T1000 (cell line): ENCODE measurements around the gene MAP4K2.

Experiments used
- DNase-seq: peaks from one replicate; lab custom pipeline; 2025; ENCODE audit warnings: mixed read lengths; lab: John Stamatoyannopoulos, UW

Gene MAP4K2

DNA sequence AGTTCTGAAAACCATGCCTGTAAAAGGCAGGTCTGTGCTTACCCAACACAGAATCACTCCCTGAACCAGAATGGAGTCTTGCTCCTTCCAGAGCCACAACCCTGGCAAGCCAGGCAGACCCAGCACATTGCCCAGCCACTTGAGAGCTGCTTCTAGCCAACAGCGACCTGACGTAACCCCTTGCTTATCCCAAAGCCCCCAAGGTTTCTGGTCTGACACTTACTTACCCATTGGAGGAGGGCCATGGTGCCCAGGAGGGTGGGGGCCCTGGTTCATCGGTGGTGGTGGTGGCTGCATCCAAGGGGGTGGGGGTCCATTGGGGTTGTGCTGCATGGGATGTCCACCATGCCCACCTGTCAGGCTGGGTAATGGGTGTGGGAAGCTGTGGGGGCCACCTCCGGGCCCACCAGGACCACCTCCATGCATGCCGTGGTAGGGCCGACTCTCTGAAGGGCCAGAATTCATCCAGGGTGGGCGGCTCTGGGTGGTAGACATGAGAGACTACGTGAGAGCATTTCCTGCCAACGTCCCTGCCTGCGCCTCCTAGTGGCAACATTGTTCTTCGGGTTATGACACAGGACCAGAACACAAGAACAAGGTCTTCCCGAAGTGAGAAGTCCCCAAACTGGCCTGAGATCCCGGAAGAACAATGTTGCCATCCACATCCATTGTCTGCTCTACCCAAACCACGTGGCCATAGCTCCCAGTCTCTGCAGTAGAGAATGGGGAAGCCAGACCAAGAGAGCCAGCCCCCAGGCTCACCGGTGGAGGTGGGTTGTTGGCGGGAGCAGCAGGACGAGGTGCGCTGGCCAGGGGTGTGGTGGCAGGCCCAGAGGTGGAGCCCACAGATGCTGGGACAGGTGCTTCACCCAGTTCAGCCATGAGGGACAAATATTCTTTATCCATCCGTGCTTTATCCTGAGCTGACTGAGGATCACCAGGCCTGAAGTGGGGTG is 35.4 kb downstream of the MAP4K2 start:
- no peak for DNase-seq

DNA sequence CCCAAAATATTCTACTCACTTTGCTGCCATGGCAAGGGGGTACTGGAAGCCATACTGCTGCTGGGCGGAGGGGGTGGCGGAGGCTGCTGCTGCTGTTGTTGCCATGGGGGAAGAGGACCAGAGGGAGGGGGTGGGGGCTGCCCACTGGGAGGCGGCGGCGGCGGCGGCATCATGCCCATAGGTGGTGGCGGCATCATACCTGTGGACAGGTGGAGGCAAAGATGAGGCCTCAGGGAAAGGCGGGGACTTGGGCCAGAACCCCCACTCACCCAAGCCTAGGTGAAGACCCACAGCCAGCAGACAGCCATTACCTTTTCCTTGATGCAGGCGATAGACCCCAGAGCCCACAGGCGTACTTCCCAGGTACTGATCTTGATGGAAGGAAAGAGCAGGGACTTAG is 36.1 kb downstream of the MAP4K2 start:
- DNase-seq = no peak

DNA sequence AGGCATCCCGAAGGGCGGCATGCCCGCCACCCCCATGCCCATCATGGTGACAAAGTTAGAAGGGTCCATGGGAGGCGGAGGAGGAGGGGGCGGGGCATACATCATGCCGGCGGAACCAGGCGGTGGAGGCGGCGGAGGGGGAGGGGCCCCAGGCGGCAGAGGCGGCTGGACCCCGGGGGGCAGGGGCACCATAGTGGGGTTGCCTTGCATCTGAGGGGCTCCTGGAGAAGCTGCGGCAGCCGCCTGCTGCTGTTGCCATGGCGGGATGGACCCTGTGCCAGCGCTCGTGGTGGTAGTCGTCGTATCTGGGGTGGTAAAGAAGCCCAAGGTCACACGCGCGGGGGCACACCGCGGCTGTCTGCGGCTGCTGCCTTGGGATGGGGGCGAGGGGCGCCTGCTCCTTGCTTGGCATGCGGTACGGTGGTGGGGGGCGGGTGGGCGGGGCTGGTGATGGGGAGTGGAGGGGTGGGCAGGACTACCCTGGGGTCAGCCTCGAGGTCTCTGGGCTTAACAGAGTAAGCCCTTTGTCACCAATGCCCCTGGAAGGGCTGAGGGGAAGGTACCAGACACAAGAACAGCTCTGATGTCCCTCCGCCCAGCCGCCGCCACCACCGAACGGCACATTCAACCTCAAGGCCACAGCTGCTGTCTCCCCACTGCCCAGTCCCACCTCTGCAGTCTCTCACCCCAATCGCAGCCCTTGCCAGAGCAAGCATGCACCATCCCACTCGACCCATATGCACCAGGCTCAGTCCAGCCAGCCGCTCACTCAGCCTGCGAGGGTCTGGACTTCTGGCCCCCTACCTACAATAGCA is 37.0 kb downstream of the MAP4K2 start:
- DNase-seq = no peak

DNA sequence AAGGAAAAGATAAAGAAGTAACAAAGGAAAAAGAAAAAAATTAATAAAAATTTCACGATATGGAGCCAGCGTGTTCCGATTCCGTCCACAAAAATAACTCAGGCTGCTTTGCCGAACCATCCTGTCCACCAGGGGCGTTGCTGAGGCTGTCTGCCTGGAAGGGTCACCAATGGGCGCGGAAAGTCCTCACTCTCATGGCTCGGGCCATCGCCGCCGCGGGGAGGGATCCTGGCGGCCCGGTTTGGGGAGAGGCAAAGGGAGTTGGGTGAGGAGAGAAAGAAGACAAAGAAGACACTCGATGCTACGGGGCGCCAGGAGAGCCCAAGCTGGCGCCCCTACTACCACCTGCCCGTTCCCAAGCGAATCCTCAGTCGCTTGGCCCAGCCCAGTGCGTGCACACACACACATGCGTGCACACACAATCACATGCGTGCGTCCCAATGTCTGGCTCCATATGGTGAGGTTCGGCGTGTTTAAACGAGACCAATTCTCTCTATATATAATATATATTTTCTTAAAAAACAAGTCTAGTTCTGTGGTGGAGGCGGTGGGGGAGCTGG is 37.6 kb downstream of the MAP4K2 start:
- DNase-seq = no peak

DNA sequence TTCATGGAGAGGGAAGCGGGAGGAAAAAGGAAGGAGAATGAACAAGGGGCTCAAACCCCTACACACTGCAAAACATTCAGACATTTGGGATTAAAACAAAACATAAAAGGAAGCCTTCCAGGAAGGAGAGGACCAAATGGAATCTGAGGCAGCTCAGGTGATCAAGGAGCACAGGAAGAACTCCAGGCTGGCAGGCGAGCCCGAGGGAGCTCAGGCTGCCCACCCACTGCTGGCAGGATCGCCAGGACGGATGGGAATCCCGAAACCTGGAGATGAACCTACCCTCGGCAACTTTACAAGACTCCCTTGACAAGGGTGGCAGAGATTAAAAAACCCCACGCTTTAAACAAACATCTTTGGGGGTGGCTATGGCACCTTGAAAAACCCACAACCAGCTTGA is 38.3 kb downstream of the MAP4K2 start:
- DNase-seq = no peak

DNA sequence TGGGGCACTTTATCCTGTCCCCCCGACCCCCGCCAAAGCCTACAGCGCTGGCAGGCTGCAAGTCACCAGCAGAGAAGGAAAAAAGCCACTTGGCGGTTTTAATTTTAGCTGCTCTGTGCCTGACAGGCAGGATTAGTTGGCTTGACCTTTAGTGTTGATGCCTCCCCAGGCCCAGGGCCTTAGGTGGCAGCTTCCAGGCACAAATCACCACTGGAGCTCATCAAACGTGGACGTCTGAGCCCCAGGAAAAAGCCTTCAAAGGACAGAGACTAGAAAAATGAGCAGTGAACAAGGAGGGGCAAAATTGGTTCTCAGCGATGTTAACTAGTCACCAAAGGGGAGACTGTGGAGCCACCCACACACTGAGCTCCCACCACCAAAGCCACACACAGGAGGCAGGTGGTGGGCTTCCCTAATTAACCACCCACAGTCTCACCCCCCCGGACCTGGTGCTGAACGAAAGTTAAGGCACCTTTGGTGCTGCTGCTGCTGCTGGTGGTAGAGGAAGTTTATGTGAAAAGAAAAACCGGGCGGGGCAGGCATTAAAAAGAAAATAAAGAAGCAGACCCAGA is 38.9 kb downstream of the MAP4K2 start:
- no peak for DNase-seq

DNA sequence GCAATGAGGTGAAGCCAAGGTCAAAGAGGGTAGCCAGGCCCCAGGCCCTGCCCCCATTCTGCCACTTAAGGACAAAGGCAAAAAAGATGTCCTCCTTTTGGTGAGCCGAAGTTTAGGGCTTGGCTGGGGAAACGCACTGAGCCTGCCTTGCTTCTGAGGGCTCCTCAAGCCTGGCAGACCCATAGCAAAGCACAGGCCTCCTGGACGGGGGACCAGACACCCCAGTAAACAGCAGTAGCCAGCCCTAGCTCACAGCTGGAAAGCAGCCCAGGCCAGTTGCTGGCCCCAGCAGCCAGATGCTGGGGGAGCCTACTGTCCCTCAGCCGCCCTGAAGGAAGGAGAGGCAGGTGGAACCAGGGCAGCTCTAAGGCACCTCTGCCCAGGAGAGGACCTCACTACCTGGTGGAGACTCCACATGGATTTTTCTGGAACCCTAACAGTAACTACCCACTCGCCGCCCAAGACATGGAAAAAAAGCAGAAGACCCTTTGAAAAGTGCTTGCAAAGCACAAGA is 39.4 kb downstream of the MAP4K2 start:
- DNase-seq = no peak

DNA sequence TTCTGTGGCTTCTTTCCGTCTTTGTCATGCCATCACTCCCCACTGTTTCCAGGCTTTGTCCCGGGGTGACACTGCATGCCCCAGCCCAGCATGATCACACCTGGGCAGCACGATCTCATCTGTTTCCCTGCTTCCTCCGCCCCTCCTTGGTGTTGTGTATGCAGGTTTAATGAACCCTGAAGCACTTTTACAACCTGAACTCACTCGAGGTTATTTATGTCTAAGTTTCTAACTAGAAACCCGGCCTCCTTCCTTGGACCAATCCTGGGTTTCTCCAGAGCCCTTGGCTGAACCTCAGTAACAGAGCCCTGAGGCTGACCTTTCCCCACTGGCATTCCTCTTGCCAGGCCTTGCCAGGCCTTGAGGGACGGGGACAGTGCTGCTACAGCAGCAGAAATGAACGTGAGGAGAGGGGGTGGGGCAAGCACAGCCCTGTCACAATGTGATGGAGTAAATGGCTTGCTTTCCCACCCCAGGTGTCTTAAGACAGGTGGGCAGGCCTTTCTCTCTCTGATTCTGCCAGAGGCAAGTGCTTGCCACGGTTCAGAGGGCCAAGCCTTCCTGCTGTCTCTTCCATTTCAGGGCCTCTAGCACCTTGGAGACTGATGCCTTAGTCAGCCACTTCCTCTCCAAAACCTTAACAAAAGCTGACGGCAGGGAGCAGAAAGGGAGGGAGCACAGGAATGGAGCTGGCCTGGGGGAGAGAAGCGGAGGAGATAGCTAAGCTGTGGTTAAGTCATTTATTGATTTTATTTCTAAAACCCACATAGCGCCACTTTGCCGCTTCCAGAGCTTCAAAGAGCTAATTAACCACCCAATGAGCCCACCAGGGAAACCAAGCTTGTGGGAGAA is 40.1 kb downstream of the MAP4K2 start:
- no peak for DNase-seq

DNA sequence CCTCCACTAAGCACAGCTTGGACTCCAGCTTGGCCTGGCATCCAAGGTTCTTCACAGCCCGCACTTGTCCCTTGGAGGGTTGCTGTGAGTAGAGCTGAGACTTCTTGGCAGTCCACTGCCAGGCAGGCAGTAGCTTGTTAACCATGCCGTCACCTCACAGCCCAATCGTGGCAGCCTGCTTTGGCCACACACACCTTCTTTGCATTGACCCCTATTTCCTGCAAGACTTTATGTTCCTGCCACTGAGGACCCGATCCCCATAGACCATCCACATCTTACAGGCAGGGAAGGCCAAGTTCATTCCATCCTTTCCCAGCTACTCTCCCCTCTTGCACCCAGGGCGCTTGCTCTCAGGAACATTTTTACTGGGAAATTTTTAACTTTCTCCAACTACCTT is 40.7 kb downstream of the MAP4K2 start:
- no peak for DNase-seq

DNA sequence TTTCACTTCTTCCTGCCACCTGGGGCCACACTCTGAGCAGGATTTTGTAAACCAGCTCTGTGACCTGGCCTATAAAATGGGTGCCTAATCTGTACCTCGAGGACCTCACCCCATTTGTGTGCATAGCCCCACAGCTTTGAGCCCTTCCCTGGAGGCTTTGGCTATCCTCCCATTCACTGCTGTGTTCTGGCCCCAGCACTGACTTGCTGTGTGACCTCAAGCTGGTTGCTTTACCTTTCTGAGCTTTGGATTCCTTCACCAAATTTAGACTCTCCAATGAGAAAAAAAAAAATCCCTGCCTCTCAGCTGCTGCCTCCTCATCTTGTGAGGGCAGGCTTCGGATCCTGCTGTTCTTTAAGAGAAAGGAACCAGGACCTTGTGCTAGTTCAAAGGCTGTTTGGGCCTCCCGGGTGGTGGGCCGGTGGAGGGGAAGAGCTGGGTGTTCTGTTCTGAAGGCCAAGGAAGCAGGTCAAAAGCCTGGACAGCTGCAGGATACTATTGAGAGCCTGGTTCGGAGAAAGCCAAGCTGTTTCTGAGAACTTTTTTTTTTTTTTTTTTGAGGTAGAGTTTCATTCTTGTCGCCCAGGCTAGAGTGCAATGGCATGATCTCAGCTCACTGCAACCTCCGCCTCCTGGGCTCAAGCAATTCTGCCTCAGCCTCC is 42.1 kb downstream of the MAP4K2 start:
- DNase-seq = no peak

DNA sequence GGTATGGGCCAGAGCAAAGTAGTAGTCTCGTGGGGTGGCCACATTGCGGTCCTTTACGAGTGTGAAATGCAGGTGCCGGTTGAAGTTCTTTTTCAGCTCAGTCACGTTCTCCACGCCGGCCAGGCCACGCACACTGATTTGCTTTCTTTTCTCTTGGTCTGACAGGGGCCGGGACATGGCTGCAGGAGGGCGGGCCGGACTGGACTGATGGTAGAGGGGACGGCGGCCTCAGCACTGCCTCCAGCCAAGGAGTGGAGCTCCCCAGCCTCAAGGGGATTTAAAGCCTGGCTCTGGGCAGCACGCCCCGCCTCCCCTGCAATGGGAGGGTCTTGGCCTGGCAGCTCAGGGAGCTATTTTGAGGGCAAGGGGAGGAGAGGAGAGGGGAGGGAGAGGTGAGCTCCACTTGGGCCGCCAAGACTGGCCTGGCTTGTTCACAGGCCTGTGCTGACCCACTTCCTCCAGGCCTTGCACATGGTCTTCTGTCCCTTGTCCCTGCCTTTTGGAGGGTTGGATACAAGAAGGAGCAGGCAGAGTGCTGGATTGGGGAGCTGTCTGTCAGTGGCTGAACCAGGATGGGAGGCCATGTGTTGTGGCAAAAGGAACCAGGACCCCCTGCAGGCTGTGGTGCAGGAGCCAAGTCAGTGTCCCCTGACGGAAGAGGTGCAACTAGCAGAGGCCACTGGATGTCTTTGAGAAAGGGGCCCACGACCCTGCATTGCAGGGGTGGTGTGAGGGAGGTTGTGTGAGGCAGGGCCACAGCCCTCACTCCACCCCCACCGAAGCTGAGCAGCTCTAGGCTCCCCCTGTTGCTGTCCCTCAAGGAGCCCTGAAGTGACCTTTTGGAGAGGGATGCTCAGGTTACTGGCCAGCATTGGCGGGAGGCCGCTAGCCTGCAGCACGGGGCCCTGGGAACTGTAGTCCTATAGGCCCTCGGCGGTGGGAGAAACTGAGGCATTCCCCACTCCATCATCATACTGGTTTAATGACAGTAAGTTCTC is 43.0 kb downstream of the MAP4K2 start, which contains the start of gene PYGM:
PYGM (minus strand) TSS at position 253 of the 998 bp plus-strand sequence; CDS start at position 177, 76 bp downstream.
- DNase-seq = no peak

DNA sequence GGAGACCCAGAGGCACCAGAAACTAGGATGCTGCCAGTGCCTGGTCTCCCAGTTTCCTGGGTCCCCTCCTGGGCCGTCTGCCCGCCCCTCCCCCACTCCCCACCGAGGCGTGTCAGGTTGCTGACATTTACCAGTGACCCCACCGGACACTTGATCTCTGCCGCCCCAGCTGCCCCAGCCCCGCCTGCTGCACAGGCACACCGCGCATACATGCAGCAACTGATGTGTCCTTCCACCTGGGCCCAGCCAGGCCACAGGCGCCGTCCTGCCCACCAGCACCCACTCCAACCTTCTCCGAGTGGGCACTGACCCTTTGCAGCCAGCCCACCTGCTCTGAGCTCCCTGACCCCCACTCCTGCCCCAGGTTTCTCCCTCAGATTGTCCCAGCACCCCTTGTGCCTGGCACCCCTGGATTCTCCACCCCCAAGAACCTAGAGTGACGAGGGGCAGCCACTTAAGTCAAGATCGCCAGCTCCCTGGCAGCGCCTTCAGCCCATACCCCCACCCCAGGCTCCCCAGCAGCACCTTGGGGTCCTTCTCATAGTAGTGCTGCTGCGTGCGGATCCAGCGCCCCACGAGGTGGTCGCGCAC is 43.8 kb downstream of the MAP4K2 start:
- DNase-seq = no peak

DNA sequence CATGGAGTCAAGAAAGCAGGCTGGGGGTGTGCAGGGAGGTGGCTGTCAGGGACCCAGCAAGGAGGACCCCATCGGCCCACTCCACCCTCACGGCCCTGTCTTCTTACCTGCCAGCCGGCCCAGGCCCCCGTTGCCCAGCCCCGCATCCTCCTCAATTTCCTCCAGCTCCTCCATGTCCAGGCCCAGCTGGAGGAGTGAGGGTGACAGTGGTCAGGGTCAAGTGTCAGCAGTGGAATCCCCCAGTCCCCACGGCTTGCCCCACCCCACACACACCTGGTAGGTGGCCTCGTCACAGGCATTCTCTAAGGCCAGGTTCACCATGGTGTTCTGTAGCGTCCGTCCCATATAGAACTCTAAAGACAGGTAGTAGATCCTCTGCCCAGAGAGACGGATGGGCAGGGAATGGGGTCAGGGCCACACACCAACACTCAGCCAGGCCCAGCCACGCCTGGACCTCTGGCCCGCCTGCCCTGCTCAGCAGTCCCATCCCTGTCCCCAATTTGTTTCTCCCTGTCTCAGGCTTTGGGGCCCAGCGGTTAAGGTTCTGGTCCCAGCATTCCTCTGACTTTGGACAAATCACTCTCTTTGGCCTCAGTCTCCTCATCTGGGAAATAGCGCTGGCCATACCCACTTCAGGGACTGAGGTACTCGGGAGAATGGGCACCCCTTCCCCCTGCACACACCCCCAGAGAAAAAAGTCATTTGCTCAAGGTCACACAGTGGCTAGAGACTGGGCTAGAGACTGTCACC is 44.5 kb downstream of the MAP4K2 start:
- DNase-seq = no peak

DNA sequence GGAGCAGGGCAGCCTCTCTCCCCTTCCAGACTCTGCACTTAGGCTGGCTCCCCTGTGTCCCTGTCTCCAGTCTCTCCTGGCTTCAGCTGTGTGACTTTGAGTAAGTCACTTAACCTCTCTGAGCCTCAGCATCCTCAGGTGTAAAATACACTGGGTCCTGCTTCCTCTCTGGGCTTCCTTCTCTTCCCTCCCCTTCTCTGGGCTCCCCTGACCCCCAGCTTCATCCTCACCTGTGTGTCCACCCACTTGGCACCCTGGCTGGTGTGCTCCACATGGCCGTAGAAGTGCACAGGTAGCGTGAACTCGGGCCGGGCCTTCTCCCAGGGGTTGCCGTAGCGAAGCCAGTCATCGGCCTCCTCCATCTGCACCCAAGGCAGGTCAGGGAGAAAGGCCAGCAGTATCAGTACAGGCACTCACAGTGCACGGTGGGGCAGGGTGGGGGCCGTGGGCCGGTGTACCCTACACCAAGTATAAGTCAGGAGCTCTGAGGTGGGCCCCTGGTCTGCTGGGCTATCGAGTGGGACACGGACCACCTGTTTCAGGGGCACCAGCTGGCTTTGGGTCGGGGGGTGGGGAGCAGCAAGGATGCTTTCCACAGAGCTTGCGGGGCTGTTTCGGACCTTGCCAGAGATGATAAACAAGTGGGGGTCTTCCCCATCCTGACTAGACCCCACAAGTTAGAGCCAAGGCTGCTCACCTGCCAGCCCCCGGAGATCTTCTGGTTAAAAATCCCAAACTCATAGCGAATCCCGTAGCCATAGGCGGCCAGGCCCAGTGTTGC is 45.3 kb downstream of the MAP4K2 start:
- DNase-seq = no peak

DNA sequence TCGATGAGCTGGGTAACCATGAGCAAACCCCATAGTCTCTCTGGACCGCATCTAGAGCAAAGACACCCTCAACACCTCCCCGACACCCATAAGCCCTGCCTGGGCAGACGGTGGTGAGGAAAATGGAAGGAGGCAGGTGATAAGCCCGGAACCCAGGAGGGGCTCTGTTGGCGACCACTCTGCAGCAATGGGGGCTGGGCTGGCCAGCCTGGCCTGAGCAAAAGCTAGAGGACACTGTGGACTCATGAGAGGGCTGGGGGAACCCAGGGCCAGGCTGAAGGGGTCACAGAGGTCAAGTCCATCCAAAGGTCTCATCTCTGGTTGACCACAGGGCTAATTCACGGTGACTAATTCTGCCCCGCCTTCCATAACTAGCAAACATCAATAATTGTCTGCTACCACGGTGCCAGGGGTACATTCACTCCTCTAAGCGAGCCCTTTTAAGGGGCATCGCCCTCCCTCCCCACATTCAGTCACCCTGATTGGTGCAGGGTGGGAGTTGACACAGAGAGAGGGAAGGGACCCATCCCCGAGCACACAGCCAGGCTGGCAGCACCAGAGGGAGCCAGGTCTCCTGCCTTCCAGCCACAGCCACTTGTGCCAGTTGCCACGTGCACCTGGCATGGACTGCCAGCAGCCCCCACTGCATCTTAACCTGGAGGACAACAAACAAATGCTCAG is 47.2 kb downstream of the MAP4K2 start:
- no peak for DNase-seq

DNA sequence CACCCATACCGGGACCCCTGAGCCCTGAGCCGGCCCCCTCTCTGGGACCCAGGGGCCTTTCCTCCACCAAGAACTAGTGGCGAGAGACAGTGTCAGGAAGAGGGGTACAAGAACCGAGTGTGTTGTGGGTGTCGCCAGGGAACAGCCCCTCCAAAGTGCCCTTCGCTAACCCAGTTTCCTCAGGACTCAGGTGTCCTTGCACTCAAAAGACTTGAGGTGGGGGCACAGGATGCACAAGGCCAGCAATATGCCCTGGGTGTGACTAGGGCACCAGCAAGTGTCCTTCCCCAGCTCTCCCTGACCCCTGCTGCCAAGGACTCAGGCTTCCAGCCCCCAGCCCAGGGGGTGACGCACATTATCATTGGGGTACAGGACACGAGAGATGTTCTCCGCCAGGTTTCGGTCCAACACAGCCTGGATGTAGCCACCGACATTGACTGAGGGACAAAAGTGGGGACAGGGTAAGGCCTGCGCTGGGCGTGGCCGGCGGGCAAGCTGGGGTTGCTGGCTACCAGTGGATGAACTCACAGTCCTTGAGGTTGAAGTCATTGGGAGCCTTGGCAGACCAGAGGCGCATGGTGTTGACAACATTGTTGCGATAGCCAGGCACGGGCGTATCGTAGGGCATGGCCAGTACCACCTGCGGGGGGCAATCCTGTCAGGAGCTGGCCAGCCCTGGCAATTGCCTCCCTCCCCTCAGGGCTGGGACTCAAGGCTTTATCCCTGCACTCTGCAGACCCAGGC is 47.9 kb downstream of the MAP4K2 start:
- no peak for DNase-seq
